Keratinocyte (primary cell): ENCODE measurements around the gene CYTH2. TPM values are rescaled to one million over a fixed set of nuclear protein-coding genes. Genes with fewer than 3 reads are reported as not detected.

ENCODE experiments used
- DNase-seq: peaks from one replicate; pipeline ENCODE4 v3.0.0-alpha.2; 2011; ENCODE audit warnings: low read depth, missing footprints, low spot score
- FAIRE-seq: peaks from 2 replicates; lab custom pipeline; 2011; peaks lifted over from hg19 to GRCh38; lab: Jason Lieb, UNC
- H2AFZ ChIP-seq: 2 replicates; pipeline ENCODE4 v1.6.0; 2012; ENCODE audit warnings: low read length, control low read depth, inconsistent platforms; ENCODE audit not compliant: control insufficient read depth
- H3K27ac ChIP-seq: 2 replicates; pipeline ENCODE4 v1.5.1; 2011; ENCODE audit warnings: low read length; ENCODE audit not compliant: control insufficient read depth, insufficient read depth
- H3K27me3 ChIP-seq: 3 replicates; pipeline ENCODE4 v1.6.0; 2011; ENCODE audit warnings: low read length; ENCODE audit not compliant: control insufficient read depth, insufficient read depth; ENCODE audit errors: extremely low read depth
- H3K36me3 ChIP-seq, 2 experiments: 2 replicates in 1 of 2; 3 replicates in 1 of 2; pipeline ENCODE4 v1.5.1; 2011; ENCODE audit warnings: low read length in 2 of 2, mild to moderate bottlenecking in 1 of 2; ENCODE audit not compliant: control insufficient read depth in 2 of 2, insufficient read depth in 2 of 2; ENCODE audit errors: extremely low read depth in 1 of 2
- H3K4me1 ChIP-seq: 3 replicates; pipeline ENCODE4 v1.5.1; 2011; ENCODE audit warnings: low read length; ENCODE audit not compliant: control insufficient read depth, insufficient read depth; ENCODE audit errors: extremely low read depth
- H3K4me2 ChIP-seq: 3 replicates; pipeline ENCODE4 v1.6.0; 2011; ENCODE audit warnings: low read depth, low read length; ENCODE audit not compliant: control insufficient read depth, insufficient read depth; ENCODE audit errors: extremely low read depth
- H3K4me3 ChIP-seq, 3 experiments: fragments of 200-600 bp in 1 of 3; sonication (generic) in 1 of 3; 2 replicates in 2 of 3; 3 replicates in 1 of 3; pipeline ENCODE4 v1.5.1; 2011 to 2016; ENCODE audit warnings: low read length in 3 of 3, mild to moderate bottlenecking in 3 of 3, control low read depth in 2 of 3, inconsistent platforms in 1 of 3, low read depth in 1 of 3, mixed read lengths in 1 of 3, mixed run types in 1 of 3, moderate library complexity in 1 of 3; ENCODE audit not compliant: control insufficient read depth in 2 of 3, insufficient read depth in 2 of 3; ENCODE audit errors: extremely low read depth in 1 of 3
- H3K79me2 ChIP-seq: 2 replicates; pipeline ENCODE4 v1.6.0; 2012; ENCODE audit warnings: low read length; ENCODE audit not compliant: control insufficient read depth, insufficient read depth
- H3K9ac ChIP-seq: 3 replicates; pipeline ENCODE4 v1.6.0; 2011; ENCODE audit warnings: low read length; ENCODE audit not compliant: control insufficient read depth, insufficient read depth; ENCODE audit errors: extremely low read depth
- H3K9me1 ChIP-seq: 3 replicates; pipeline ENCODE4 v1.6.0; 2011; ENCODE audit warnings: low read length; ENCODE audit not compliant: control insufficient read depth, insufficient read depth; ENCODE audit errors: extremely low read depth
- H3K9me3 ChIP-seq: 2 replicates; pipeline ENCODE4 v1.5.1; 2012; ENCODE audit warnings: low read depth, low read length; ENCODE audit not compliant: control insufficient read depth
- H4K20me1 ChIP-seq: 3 replicates; pipeline ENCODE4 v1.6.0; 2011; ENCODE audit warnings: low read length; ENCODE audit not compliant: control insufficient read depth, insufficient read depth; ENCODE audit errors: extremely low read depth
- CTCF ChIP-seq, 3 experiments: IDR thresholded peaks in 1 of 3; conservative IDR thresholded peaks in 1 of 3; optimal IDR thresholded peaks in 1 of 3; 2 replicates in 2 of 3; 3 replicates in 1 of 3; pipeline versions ENCODE3 to v1.5.1; 2011; ENCODE audit warnings: low read length in 3 of 3, mild to moderate bottlenecking in 3 of 3, moderate library complexity in 2 of 3, control low read depth in 1 of 3, inconsistent platforms in 1 of 3; ENCODE audit not compliant: insufficient read depth in 2 of 3; ENCODE audit errors: extremely low read depth in 1 of 3
- EZH2 ChIP-seq: IDR thresholded peaks from one replicate; pipeline ENCODE4 v1.6.1; 2012; ENCODE audit warnings: inconsistent platforms, mild to moderate bottlenecking, low read length, moderate library complexity
- dilution Hi-C: fragments of 300-500 bp; cut with MboI; formaldehyde crosslinking; loops from one replicate; pipeline ENCODE4 v1.7.0; 2020; ENCODE audit warnings: low sequenced_read_pairs; ENCODE audit not compliant: extremely low pct_ligation_motif_present
- polyA plus RNA-seq, 5 experiments: library from polyadenylated mRNA; depleted of rRNA in 3 of 5; stranded (reverse) in 3 of 5; stranded (forward) in 1 of 5; unstranded in 1 of 5; fragments of >200 nt; gene quantifications; 1 replicate in 1 of 5; 2 replicates in 3 of 5; 3 replicates in 1 of 5; pipeline versions ENCODE4 v1.2.1 to v1.2.3, GENCODE V29; 2011 to 2012; ENCODE audit warnings: missing spikeins in 2 of 5, low read depth in 1 of 5, low replicate concordance in 1 of 5

Gene CYTH2
- polyA plus RNA-seq, 1 donor (not counting 4 experiments of a cell fraction or from before 2014, with no cell fraction given): 27.0 TPM

- no peak within 1 kb of the TSS for H3K27ac ChIP-seq
- H3K4me3 ChIP-seq: peak within 1 kb of the TSS in 1 of 3 experiments; percentile 43
- H3K79me2 ChIP-seq: no peaks in the 10 kb centered on the region
- FAIRE-seq: no peak
- no peak within 1 kb of the TSS for H3K9ac ChIP-seq
- peak within 1 kb of the TSS; percentile 46 for H2AFZ ChIP-seq
- H3K9me3 ChIP-seq: no peaks in the 10 kb centered on the region
- no peaks in the 10 kb centered on the region for H4K20me1 ChIP-seq
- H3K4me1 ChIP-seq: peaks cover 2% of the 10 kb centered on the region
- H3K27me3 ChIP-seq: peaks cover 21% of the 10 kb centered on the region
- no peaks in the 10 kb centered on the region for H3K9me1 ChIP-seq
- no peak for DNase-seq
- no peak for TF ChIP-seq EZH2
- no peak for TF ChIP-seq CTCF (optimal IDR thresholded peaks at IDR 0.05 in 1 of 3, IDR thresholded peaks at IDR 0.05 in 1 of 3, conservative IDR thresholded peaks at IDR 0.05 in 1 of 3; ENCODE audit: extremely low read depth in 1 of 3, insufficient read depth in 2 of 3, low read length in 3 of 3)
- H3K4me2 ChIP-seq: peak within 1 kb of the TSS; percentile 60
- no peaks in the 10 kb centered on the region for H3K36me3 ChIP-seq
- dilution Hi-C loops: no loop called here
Observed at GRCh38 chr19:48511800-48512503, 42.8 kb downstream of the CYTH2 start, which contains the start of gene LMTK3. Gene LMTK3 (minus strand): TSS chr19:48511835. CDS start chr19:48511576, 259 bp downstream.

- dilution Hi-C loops: no loop called here
- H3K9ac ChIP-seq: no peak overlapping the region
- H3K27ac ChIP-seq: no peak overlapping the region
- H4K20me1 ChIP-seq: no peaks in the 10 kb centered on the region
- peaks cover 2% of the 10 kb centered on the region for H3K4me1 ChIP-seq
- FAIRE-seq: no peak
- peak overlapping the region in 1 of 3 experiments; percentile 68 for H3K4me3 ChIP-seq
- peaks cover 21% of the 10 kb centered on the region for H3K27me3 ChIP-seq
- TF ChIP-seq CTCF (optimal IDR thresholded peaks at IDR 0.05 in 1 of 3, IDR thresholded peaks at IDR 0.05 in 1 of 3, conservative IDR thresholded peaks at IDR 0.05 in 1 of 3; ENCODE audit: extremely low read depth in 1 of 3, insufficient read depth in 2 of 3, low read length in 3 of 3) (no peak), EZH2 (peak; percentile 82)
- peak overlapping the region; percentile 74 for H3K4me2 ChIP-seq
- H3K79me2 ChIP-seq: no peaks in the 10 kb centered on the region
- no peaks in the 10 kb centered on the region for H3K9me1 ChIP-seq
- no peaks in the 10 kb centered on the region for H3K9me3 ChIP-seq
- no peak overlapping the region for H2AFZ ChIP-seq
- no peak for DNase-seq
- no peaks in the 10 kb centered on the region for H3K36me3 ChIP-seq
Observed at GRCh38 chr19:48512504-48513288, 43.5 kb downstream of the CYTH2 start.
